Endothelial cell of umbilical vein (primary cell): ENCODE data around the gene TRIM17. TPM values are rescaled to one million over a fixed set of nuclear protein-coding genes. Genes with fewer than 3 reads are reported as not detected.

Experiments
- BruUV-seq: library from RNA; stranded (reverse); fragments of 400-500 nt; replicated peaks from 2 replicates; lab custom pipeline; 2021; lab: Mats Ljungman, UMichigan
- CTCF ChIA-PET: fragments of 300-600, 350-600 bp; sonication (Branson Sonifier 250); formaldehyde crosslinking; loops from one replicate; lab custom pipeline; 2021; ENCODE audit warnings: antibody characterized with exemption, inconsistent platforms; lab: Charles Lee
- POLR2A ChIA-PET: fragments of 300-600, 350-600 bp; sonication (Branson Sonifier 250); formaldehyde crosslinking; loops from one replicate; lab custom pipeline; 2021; ENCODE audit warnings: antibody characterized with exemption, inconsistent platforms; lab: Charles Lee
- DNase-seq: peaks from one replicate; pipeline ENCODE4 v3.0.0-alpha.2; 2011; ENCODE audit warnings: low read depth, low spot score
- FAIRE-seq: peaks from 2 replicates; lab custom pipeline; 2011; peaks lifted over from hg19 to GRCh38; lab: Jason Lieb, UNC
- H2AFZ ChIP-seq: 2 replicates; pipeline ENCODE4 v1.6.0; 2012; ENCODE audit warnings: low read depth, low read length, control low read depth, inconsistent platforms
- H3K27ac ChIP-seq: 2 replicates; pipeline ENCODE4 v1.5.1; 2011; ENCODE audit warnings: low read depth, mild to moderate bottlenecking, control low read depth, low read length, moderate library complexity; ENCODE audit not compliant: insufficient read depth
- H3K27me3 ChIP-seq, 2 experiments: 2 replicates each; pipeline versions ENCODE4 v1.6.0 to v1.6.1; 2011; ENCODE audit warnings: low read length in 2 of 2, mixed read lengths in 1 of 2; ENCODE audit not compliant: control insufficient read depth in 2 of 2, insufficient read depth in 2 of 2
- H3K36me3 ChIP-seq, 2 experiments: 2 replicates in 1 of 2; 3 replicates in 1 of 2; pipeline ENCODE4 v1.5.1; 2011; ENCODE audit warnings: low read length in 2 of 2, mild to moderate bottlenecking in 1 of 2, moderate library complexity in 1 of 2; ENCODE audit not compliant: control insufficient read depth in 2 of 2, insufficient read depth in 2 of 2; ENCODE audit errors: extremely low read depth in 1 of 2
- H3K4me1 ChIP-seq: 3 replicates; pipeline ENCODE4 v1.5.1; 2011; ENCODE audit warnings: mild to moderate bottlenecking, low read length; ENCODE audit not compliant: control insufficient read depth, insufficient read depth; ENCODE audit errors: extremely low read depth
- H3K4me2 ChIP-seq: 2 replicates; pipeline ENCODE4 v1.6.1; 2011; ENCODE audit warnings: low read length, control low read depth, mixed read lengths; ENCODE audit not compliant: insufficient read depth
- H3K4me3 ChIP-seq, 3 experiments: fragments of 200-600 bp in 1 of 3; sonication (generic), shearing (Covaris generic) in 1 of 3; replicated peaks in 1 of 3; 2 replicates each; pipeline ENCODE4 v1.5.1; 2011 to 2016; ENCODE audit warnings: control low read depth in 3 of 3, low read length in 3 of 3, mild to moderate bottlenecking in 2 of 3, inconsistent platforms in 1 of 3, low read depth in 1 of 3, moderate library complexity in 1 of 3; ENCODE audit not compliant: insufficient read depth in 1 of 3
- H3K79me2 ChIP-seq: 2 replicates; pipeline ENCODE4 v1.6.0; 2012; ENCODE audit warnings: low read length, inconsistent platforms; ENCODE audit not compliant: control insufficient read depth, insufficient read depth
- H3K9ac ChIP-seq: replicated peaks from 2 replicates; pipeline ENCODE3; 2011; ENCODE audit warnings: low read length, control low read depth; ENCODE audit not compliant: insufficient read depth; ENCODE audit errors: extremely low read depth
- H3K9me1 ChIP-seq: replicated peaks from 3 replicates; pipeline ENCODE4 v1.6.0; 2011; ENCODE audit warnings: mild to moderate bottlenecking, low read length; ENCODE audit not compliant: control insufficient read depth, insufficient read depth; ENCODE audit errors: extremely low read depth
- H3K9me3 ChIP-seq: replicated peaks from 2 replicates; pipeline ENCODE4 v1.5.1; 2012; ENCODE audit warnings: low read length, inconsistent platforms; ENCODE audit not compliant: control insufficient read depth, insufficient read depth
- H4K20me1 ChIP-seq: replicated peaks from 2 replicates; pipeline ENCODE3; 2011; ENCODE audit warnings: mild to moderate bottlenecking, low read length; ENCODE audit not compliant: control insufficient read depth, insufficient read depth; ENCODE audit errors: extremely low read depth
- EZH2 ChIP-seq: IDR thresholded peaks from 2 replicates; pipeline ENCODE4 v1.6.1; 2012; ENCODE audit warnings: borderline replicate concordance, low read depth, mild to moderate bottlenecking, moderate library complexity, low read length, inconsistent platforms; ENCODE audit not compliant: severe bottlenecking
- FOS ChIP-seq: IDR thresholded peaks from 2 replicates; pipeline ENCODE4 v1.6.1; 2011; ENCODE audit warnings: mild to moderate bottlenecking, low read length, moderate library complexity, borderline replicate concordance; ENCODE audit not compliant: insufficient read depth
- GATA2 ChIP-seq: IDR thresholded peaks from 2 replicates; pipeline ENCODE4 v1.7.0; 2011; ENCODE audit warnings: low read depth, mild to moderate bottlenecking, moderate library complexity, mixed read lengths, low read length; ENCODE audit not compliant: insufficient read length, insufficient read depth
- JUN ChIP-seq: IDR thresholded peaks from 2 replicates; pipeline ENCODE4 v1.6.1; 2011; ENCODE audit warnings: borderline replicate concordance, low read depth; ENCODE audit not compliant: insufficient read length, insufficient read depth
- MYC ChIP-seq: IDR thresholded peaks from one replicate; pipeline ENCODE4 v1.6.1; 2011; ENCODE audit warnings: mild to moderate bottlenecking, low read depth, low read length
- POLR2A ChIP-seq: IDR thresholded peaks from 2 replicates; pipeline ENCODE4 v1.6.1; 2012; ENCODE audit warnings: low read depth, mild to moderate bottlenecking, control low read depth, low read length
- POLR2AphosphoS5 ChIP-seq: IDR thresholded peaks from 2 replicates; pipeline ENCODE4 v1.6.1; 2012; ENCODE audit warnings: low read depth, mild to moderate bottlenecking, control low read depth, low read length, moderate library complexity; ENCODE audit not compliant: insufficient read depth
- dilution Hi-C: fragments of 300-500 bp; cut with MboI; formaldehyde crosslinking; loops from one replicate; pipeline ENCODE4 v1.15.0; 2019; ENCODE audit warnings: low sequenced_read_pairs; ENCODE audit not compliant: extremely low pct_ligation_motif_present
- intact Hi-C: fragments of 100-400 bp; cut with micrococcal nuclease; formaldehyde crosslinking; loops from one replicate; pipeline ENCODE4 v1.10.0; 2022
- polyA plus RNA-seq, 4 experiments: library from polyadenylated mRNA; depleted of rRNA in 3 of 4; stranded (reverse) in 3 of 4; unstranded in 1 of 4; fragments of >200 nt; gene quantifications; 2 replicates each; pipeline versions ENCODE4 v1.2.1 to v1.2.3, GENCODE V29; 2011 to 2012; ENCODE audit warnings: missing spikeins in 1 of 4
- total RNA-seq: library from RNA; stranded (reverse); gene quantifications from 2 replicates; pipeline ENCODE4 v1.2.3, GENCODE V29; 2021
- TF ChIP-seq, protein P1 (sequence below), 2 donors: IDR thresholded peaks; 1 replicate in 1 of 2; 2 replicates in 1 of 2; pipeline ENCODE4 v1.5.1; 2011; ENCODE audit warnings: low read length in 2 of 2, mild to moderate bottlenecking in 2 of 2, moderate library complexity in 2 of 2, control low read depth in 1 of 2, inconsistent platforms in 1 of 2, low read depth in 1 of 2; ENCODE audit not compliant: insufficient read depth in 1 of 2; ENCODE audit errors: extremely low read depth in 1 of 2
- TF ChIP-seq, protein P2 (sequence below): IDR thresholded peaks from 2 replicates; pipeline ENCODE4 v1.6.1; 2011; ENCODE audit not compliant: insufficient read depth, insufficient read length

Gene TRIM17
- total and polyA plus RNA-seq, 2 donors (not counting 3 experiments of a cell fraction or from before 2014, with no cell fraction given), result not detected

DNA sequence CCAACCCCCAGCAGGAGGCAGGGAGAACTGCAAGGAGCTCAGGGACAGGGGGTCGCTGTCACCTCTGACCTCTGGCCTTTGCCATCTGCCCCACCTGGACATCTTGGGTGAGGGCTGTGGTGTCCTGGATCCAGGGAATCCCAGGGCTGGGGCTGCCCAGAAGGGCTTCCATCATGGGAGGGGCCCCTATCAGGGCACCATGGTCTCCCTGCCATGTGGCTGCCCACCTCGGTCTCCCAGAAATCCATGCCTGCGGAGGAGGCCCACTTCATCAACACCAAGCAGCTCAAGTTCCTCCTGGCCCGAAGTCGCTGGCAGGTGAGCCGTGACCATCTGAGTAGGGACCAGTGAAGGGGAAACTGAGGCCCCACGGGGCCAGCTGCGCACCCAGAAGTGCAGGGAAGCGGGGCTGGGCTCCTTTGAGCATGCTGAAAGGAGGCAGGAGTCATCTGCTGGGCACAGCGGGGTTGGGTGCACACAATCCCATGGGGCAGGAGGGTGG is 46.2 kb downstream of the TRIM17 start:
- Histone ChIP-seq H3K9me3 (no peaks in the 10 kb centered on the region), H3K4me1 (no peaks in the 10 kb centered on the region), H3K79me2 (no peaks in the 10 kb centered on the region), H3K4me2 (no peak overlapping the region), H3K36me3 (no peaks in the 10 kb centered on the region), H3K9me1 (no peaks in the 10 kb centered on the region), H3K9ac (no peak overlapping the region), H3K4me3 (no peak overlapping the region), H2AFZ (no peak overlapping the region), H4K20me1 (no peaks in the 10 kb centered on the region), H3K27me3 (no peaks in the 10 kb centered on the region), H3K27ac (no peak overlapping the region)
- TF ChIP-seq EZH2 (no peak), JUN (no peak), POLR2AphosphoS5 (no peak), FOS (no peak), MYC (no peak), GATA2 (no peak), POLR2A (no peak)
- TF ChIP-seq, protein P1, sequence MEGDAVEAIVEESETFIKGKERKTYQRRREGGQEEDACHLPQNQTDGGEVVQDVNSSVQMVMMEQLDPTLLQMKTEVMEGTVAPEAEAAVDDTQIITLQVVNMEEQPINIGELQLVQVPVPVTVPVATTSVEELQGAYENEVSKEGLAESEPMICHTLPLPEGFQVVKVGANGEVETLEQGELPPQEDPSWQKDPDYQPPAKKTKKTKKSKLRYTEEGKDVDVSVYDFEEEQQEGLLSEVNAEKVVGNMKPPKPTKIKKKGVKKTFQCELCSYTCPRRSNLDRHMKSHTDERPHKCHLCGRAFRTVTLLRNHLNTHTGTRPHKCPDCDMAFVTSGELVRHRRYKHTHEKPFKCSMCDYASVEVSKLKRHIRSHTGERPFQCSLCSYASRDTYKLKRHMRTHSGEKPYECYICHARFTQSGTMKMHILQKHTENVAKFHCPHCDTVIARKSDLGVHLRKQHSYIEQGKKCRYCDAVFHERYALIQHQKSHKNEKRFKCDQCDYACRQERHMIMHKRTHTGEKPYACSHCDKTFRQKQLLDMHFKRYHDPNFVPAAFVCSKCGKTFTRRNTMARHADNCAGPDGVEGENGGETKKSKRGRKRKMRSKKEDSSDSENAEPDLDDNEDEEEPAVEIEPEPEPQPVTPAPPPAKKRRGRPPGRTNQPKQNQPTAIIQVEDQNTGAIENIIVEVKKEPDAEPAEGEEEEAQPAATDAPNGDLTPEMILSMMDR (IDR thresholded peaks at IDR 0.05; ENCODE audit: extremely low read depth in 1 of 2, insufficient read depth in 1 of 2, low read depth in 1 of 2, low read length in 2 of 2), result no peak
- TF ChIP-seq, protein P2, sequence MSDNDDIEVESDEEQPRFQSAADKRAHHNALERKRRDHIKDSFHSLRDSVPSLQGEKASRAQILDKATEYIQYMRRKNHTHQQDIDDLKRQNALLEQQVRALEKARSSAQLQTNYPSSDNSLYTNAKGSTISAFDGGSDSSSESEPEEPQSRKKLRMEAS, result no peak
- ChIA-PET POLR2A (no interaction called here), CTCF (no interaction called here)
- no TSS peak for BruUV-seq
- FAIRE-seq (no peak), DNase-seq (no peak)
- dilution Hi-C loops (no loop called here), intact Hi-C loops (no loop called here)
